Mammary epithelial cell (primary cell): ENCODE data around the gene NFATC2IP.

Source experiments
- CTCF ChIP-seq, 2 donors: IDR thresholded peaks in 1 of 2; conservative IDR thresholded peaks in 1 of 2; 2 replicates each; pipeline ENCODE4 v1.5.1; 2011 to 2012; ENCODE audit warnings: inconsistent platforms in 2 of 2, low read length in 2 of 2, mild to moderate bottlenecking in 2 of 2, control low read depth in 1 of 2, low read depth in 1 of 2; ENCODE audit not compliant: insufficient read depth in 1 of 2; ENCODE audit errors: extremely low read depth in 1 of 2
- EZH2 ChIP-seq: IDR thresholded peaks from 2 replicates; pipeline ENCODE4 v1.6.1; 2012; ENCODE audit warnings: low read length, inconsistent platforms, borderline replicate concordance

GRCh38 chr16:28905800-28906372 is 44.9 kb upstream of the NFATC2IP start:
- TF ChIP-seq CTCF (conservative IDR thresholded peaks at IDR 0.05 in 1 of 2, IDR thresholded peaks at IDR 0.05 in 1 of 2; ENCODE audit: extremely low read depth in 1 of 2, insufficient read depth in 1 of 2, low read depth in 1 of 2, low read length in 2 of 2) (no peak), EZH2 (no peak)
